PC-3 (cell line): ENCODE data around the gene MRPL48.

ENCODE experiments used
- EZH2 ChIP-seq: fragments of 300-600 bp; sonication (generic); IDR thresholded peaks from one replicate; pipeline ENCODE4 v1.6.1; 2017; ENCODE audit warnings: antibody characterized with exemption, mild to moderate bottlenecking, low read length; ENCODE audit not compliant: unreplicated experiment
- TF ChIP-seq, protein P1 (sequence below): fragments of 300-600 bp; sonication (generic); conservative IDR thresholded peaks from 2 replicates; pipeline ENCODE4 v1.5.1; 2017; ENCODE audit warnings: antibody characterized with exemption, low read depth, mild to moderate bottlenecking, low read length

DNA sequence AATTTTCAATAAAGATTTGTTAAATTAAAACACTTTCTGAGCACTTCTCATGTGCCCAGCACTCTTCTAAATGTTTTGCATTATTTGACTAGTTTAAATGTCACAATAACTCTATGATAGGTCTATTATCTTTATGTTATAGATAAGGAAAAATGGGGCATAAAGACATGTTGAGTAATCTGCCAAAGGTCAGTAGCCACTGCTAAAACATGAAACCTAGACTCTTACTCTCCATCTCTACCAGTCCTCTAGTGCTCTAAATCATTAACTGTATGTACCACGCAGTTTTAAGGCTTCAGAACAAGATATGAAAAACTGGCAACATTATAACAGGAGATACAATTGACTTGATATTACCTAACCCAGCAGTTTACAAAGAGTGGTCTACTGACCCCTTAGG, 33.7 kb upstream of the MRPL48 start:
- TF ChIP-seq EZH2: no peak
- TF ChIP-seq, protein P1, sequence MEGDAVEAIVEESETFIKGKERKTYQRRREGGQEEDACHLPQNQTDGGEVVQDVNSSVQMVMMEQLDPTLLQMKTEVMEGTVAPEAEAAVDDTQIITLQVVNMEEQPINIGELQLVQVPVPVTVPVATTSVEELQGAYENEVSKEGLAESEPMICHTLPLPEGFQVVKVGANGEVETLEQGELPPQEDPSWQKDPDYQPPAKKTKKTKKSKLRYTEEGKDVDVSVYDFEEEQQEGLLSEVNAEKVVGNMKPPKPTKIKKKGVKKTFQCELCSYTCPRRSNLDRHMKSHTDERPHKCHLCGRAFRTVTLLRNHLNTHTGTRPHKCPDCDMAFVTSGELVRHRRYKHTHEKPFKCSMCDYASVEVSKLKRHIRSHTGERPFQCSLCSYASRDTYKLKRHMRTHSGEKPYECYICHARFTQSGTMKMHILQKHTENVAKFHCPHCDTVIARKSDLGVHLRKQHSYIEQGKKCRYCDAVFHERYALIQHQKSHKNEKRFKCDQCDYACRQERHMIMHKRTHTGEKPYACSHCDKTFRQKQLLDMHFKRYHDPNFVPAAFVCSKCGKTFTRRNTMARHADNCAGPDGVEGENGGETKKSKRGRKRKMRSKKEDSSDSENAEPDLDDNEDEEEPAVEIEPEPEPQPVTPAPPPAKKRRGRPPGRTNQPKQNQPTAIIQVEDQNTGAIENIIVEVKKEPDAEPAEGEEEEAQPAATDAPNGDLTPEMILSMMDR: no peak
